ENCODE results near the gene KLF16.

GRCh38 chr19:1811472-1811894 is 51.9 kb downstream of the KLF16 start:
- TF ChIP-seq CTCF (IDR thresholded peaks at IDR 0.05): no peak
- no peak for TF ChIP-seq EP300 (IDR thresholded peaks at IDR 0.05)

Data from tibial nerve (tissue), 4 donors.